Lower leg skin (tissue), 3 donors: Measurements from ENCODE around the gene DENND1A.

Experiments
- CTCF ChIP-seq, 3 donors: fragments of 450-650 bp; IDR thresholded peaks; one replicate each; pipeline ENCODE4 v1.5.1; 2016; ENCODE audit warnings: antibody characterized with exemption in 3 of 3, mild to moderate bottlenecking in 3 of 3, moderate library complexity in 2 of 3
- POLR2A ChIP-seq, 2 donors: fragments of 450-650 bp; IDR thresholded peaks; one replicate each; pipeline ENCODE4 v1.6.1; 2016 to 2017; ENCODE audit warnings: antibody characterized with exemption in 2 of 2, mild to moderate bottlenecking in 1 of 2, moderate library complexity in 1 of 2

- no peak for TF ChIP-seq CTCF (IDR thresholded peaks at IDR 0.05)
- TF ChIP-seq POLR2A (IDR thresholded peaks at IDR 0.05) = no peak
Observed at GRCh38 chr9:123659358-123659757, 270.6 kb downstream of the DENND1A start.
